RWPE2 (cell line): Measurements from ENCODE around the gene DLL1.

Source experiments
- ATAC-seq: fragments of 200-7000 bp; cut with Tn5 transposase; 3 replicates; pipeline ENCODE4 v1.9.1; 2021; ENCODE audit warnings: low read depth
- DNase-seq: peaks from one replicate; pipeline ENCODE4 v3.0.0-alpha.2; 2020; ENCODE audit warnings: low spot score
- H3K27ac ChIP-seq: fragments of 450-650 bp; 2 replicates; pipeline ENCODE4 v1.5.1; 2017; ENCODE audit warnings: mild to moderate bottlenecking; ENCODE audit not compliant: poor library complexity, severe bottlenecking
- H3K27me3 ChIP-seq: fragments of 250-450 bp; sonication (Bioruptor Pico); 2 replicates; pipeline ENCODE4 v1.5.1; 2021; ENCODE audit warnings: mild to moderate bottlenecking, moderate library complexity; ENCODE audit not compliant: insufficient read depth, poor library complexity, severe bottlenecking
- H3K36me3 ChIP-seq: fragments of 250-450 bp; sonication (Bioruptor Pico); 2 replicates; pipeline ENCODE4 v1.5.1; 2020; ENCODE audit warnings: low read depth, mild to moderate bottlenecking, moderate library complexity
- H3K4me1 ChIP-seq: fragments of 250-450 bp; sonication (Bioruptor Pico); 2 replicates; pipeline ENCODE4 v1.5.1; 2021; ENCODE audit warnings: mild to moderate bottlenecking, moderate library complexity; ENCODE audit not compliant: insufficient read depth, poor library complexity, severe bottlenecking
- H3K4me3 ChIP-seq: fragments of 250-450 bp; sonication (Bioruptor Pico); 2 replicates; pipeline ENCODE4 v1.5.1; 2021; ENCODE audit warnings: mild to moderate bottlenecking, moderate library complexity; ENCODE audit not compliant: severe bottlenecking
- H3K9me3 ChIP-seq: fragments of 250-450 bp; sonication (Bioruptor Pico); 2 replicates; pipeline ENCODE4 v1.5.1; 2021; ENCODE audit warnings: mild to moderate bottlenecking, moderate library complexity; ENCODE audit not compliant: severe bottlenecking
- TF ChIP-seq, protein P1 (sequence below): fragments of 450-650 bp; IDR thresholded peaks from one replicate; pipeline ENCODE4 v1.5.1; 2017; ENCODE audit warnings: mild to moderate bottlenecking, moderate library complexity; ENCODE audit not compliant: poor library complexity, severe bottlenecking

Gene DLL1

DNA sequence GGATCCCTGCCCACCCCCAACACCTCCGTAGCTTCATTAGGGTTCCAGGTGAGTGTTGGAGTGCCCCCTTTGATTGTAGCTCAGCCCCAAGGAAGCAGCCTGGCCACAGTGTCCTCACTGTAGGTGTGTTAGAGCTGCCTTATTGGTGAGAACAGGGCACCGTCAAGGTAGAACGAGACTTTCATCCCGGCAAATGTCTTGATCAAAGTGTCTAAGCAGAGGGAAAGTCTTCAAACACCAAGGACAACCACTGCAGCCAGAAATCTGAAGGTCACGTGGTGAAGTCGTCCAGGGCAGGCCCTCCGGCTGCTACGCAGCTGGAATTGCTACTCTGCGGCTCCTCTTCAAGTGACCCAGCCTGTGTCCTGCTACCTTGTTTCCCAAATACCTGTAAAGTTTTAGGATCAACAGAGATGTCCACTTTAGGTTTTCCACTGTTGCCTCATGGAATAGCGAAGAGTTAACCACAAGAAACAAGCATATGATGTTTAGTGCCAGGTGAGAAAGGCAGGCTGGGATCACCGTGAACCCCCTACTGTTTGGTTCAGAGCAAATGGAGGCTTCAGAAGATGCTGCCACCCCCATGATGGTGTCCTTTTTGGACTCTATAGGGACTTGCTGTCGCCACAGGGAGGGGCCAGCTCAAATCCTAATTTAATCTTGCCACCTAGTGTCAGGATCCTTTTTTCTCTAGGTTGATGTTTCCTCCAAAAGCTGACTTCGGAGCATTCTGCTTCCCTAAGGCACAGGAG, 1.7 kb upstream of the DLL1 start:
- ATAC-seq = no peak
- H3K36me3 ChIP-seq = peaks cover 9% of the 10 kb centered on the region
- TF ChIP-seq, protein P1, sequence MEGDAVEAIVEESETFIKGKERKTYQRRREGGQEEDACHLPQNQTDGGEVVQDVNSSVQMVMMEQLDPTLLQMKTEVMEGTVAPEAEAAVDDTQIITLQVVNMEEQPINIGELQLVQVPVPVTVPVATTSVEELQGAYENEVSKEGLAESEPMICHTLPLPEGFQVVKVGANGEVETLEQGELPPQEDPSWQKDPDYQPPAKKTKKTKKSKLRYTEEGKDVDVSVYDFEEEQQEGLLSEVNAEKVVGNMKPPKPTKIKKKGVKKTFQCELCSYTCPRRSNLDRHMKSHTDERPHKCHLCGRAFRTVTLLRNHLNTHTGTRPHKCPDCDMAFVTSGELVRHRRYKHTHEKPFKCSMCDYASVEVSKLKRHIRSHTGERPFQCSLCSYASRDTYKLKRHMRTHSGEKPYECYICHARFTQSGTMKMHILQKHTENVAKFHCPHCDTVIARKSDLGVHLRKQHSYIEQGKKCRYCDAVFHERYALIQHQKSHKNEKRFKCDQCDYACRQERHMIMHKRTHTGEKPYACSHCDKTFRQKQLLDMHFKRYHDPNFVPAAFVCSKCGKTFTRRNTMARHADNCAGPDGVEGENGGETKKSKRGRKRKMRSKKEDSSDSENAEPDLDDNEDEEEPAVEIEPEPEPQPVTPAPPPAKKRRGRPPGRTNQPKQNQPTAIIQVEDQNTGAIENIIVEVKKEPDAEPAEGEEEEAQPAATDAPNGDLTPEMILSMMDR = peak; percentile 47
- no peak overlapping the region for H3K27ac ChIP-seq
- no peak overlapping the region for H3K4me3 ChIP-seq
- peaks cover 6% of the 10 kb centered on the region for H3K27me3 ChIP-seq
- H3K4me1 ChIP-seq = peaks cover 4% of the 10 kb centered on the region
- no peaks in the 10 kb centered on the region for H3K9me3 ChIP-seq
- no peak for DNase-seq

DNA sequence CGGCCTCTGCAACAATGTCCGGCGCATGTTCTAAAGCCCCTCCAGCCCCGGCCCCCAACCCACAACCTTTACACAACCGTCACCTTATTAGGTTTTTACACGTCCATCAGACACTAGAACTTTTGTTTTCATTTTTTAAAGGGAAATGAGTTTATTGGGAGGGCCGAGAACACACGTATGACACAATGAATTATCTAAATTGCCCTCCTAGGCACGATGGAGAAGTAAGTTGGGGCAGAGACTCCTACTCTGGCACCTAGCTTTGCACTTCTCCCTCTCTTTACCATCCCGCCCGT, 1.2 kb upstream of the DLL1 start:
- H3K9me3 ChIP-seq = no peaks in the 10 kb centered on the region
- no peak overlapping the region for H3K27ac ChIP-seq
- H3K4me3 ChIP-seq = no peak overlapping the region
- peaks cover 14% of the 10 kb centered on the region for H3K36me3 ChIP-seq
- H3K4me1 ChIP-seq = peaks cover 4% of the 10 kb centered on the region
- ATAC-seq (no peak), DNase-seq (no peak)
- TF ChIP-seq, protein P1 = no peak
- H3K27me3 ChIP-seq = peaks cover 6% of the 10 kb centered on the region

DNA sequence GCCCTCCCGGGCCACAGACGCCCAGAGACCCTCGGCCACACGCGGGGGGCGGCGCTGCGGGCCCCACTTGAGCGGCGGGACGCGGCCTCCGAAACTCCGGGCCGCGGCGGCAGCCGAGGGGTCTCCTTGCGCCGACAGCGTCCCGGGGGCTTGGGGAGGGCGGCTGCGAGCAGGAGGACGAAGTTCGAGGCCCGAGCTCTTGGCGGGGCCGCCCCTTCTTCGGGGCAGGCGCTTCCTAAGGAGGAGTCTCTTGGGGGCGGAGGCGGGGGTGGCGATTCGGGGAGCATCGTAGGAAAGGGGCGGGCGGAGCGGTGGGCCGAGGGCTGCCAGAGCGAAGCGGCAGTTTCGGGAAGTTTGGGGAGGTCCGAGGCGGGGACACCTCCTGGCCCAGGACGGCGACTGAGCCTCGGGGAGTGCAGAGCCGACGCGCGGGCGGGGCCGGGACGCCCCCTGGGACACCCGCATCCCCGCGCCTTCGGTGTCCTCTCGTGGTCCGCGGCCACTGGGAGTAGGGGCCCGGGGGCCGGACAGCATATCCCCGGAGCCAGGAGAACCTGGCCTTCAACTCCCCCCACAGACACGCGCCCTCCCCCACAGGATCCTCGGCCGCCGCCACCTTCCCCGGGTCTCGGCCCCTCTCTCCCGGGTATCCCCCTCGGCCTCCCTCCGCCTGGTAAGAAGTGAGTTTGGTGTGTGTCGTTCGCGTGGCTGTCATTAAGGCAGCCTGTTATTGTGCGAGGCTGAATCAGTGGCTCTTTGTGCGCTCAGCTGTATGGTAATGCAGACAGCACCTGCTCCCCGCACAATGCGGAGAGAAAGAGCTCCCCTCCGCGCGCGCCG, 613 bp upstream of the DLL1 start:
- Histone ChIP-seq H3K9me3 (no peaks in the 10 kb centered on the region), H3K27ac (no peak overlapping the region), H3K36me3 (peaks cover 19% of the 10 kb centered on the region), H3K4me3 (peak overlapping the region; percentile 45), H3K27me3 (peaks cover 6% of the 10 kb centered on the region), H3K4me1 (peaks cover 4% of the 10 kb centered on the region)
- TF ChIP-seq, protein P1 = no peak
- ATAC-seq (peak; percentile 54), DNase-seq (no peak)

DNA sequence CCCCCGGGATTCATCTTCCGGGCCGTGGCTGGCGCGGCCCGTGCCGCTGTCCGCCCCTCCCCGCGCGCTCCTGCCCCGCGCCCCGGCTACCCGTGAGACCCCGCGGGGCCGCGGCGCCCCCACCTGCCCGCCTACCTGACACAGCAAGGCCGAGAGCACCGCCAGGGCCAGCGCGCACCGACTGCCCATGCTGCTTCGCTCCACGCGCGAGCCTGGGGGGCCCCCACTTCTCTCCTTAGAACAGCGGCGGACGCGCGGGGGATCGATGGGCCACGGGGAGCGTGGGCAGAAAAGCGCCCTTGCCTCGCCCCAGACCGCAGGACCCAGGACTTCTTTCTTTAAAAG, 955 bp downstream of the DLL1 start:
- no peak for DNase-seq
- H3K4me1 ChIP-seq = peaks cover 4% of the 10 kb centered on the region
- TF ChIP-seq, protein P1 = peak; percentile 1
- peak; percentile 7; the same call in 1 of the 3 replicates for ATAC-seq
- H3K4me3 ChIP-seq = peak overlapping the region; percentile 45
- H3K36me3 ChIP-seq = peaks cover 32% of the 10 kb centered on the region
- peaks cover 6% of the 10 kb centered on the region for H3K27me3 ChIP-seq
- H3K27ac ChIP-seq = peak overlapping the region; percentile 25
- H3K9me3 ChIP-seq = no peaks in the 10 kb centered on the region
